Stimulated activated CD4-positive, alpha-beta T cell treated with anti-CD3 and anti-CD28 coated beads, Interleukin-4, amount 100 ng/mL, for 24 hours (primary cell): Measurements from ENCODE around the gene FCRL6.

Experiments used
- DNase-seq: peaks from one replicate; pipeline ENCODE4 v3.0.0-alpha.2; 2020

The FCRL6 gene, protein sequence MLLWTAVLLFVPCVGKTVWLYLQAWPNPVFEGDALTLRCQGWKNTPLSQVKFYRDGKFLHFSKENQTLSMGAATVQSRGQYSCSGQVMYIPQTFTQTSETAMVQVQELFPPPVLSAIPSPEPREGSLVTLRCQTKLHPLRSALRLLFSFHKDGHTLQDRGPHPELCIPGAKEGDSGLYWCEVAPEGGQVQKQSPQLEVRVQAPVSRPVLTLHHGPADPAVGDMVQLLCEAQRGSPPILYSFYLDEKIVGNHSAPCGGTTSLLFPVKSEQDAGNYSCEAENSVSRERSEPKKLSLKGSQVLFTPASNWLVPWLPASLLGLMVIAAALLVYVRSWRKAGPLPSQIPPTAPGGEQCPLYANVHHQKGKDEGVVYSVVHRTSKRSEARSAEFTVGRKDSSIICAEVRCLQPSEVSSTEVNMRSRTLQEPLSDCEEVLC

GRCh38 chr1:159802111-159802510 lies at the start of gene FCRL6:
FCRL6 (plus strand) TSS chr1:159802360; CDS start chr1:159802425, 65 bp downstream.
- DNase-seq, result no peak

GRCh38 chr1:159753386-159753785 lies 48.8 kb upstream of the FCRL6 start:
- no peak for DNase-seq

- DNase-seq, result no peak
Observed at GRCh38 chr1:159755451-159756007, 46.6 kb upstream of the FCRL6 start.

- no peak for DNase-seq
Observed at GRCh38 chr1:159756397-159756796, 45.8 kb upstream of the FCRL6 start.

GRCh38 chr1:159763686-159764085 lies 38.5 kb upstream of the FCRL6 start:
- DNase-seq, result no peak

GRCh38 chr1:159765806-159766205 lies 36.4 kb upstream of the FCRL6 start:
- no peak for DNase-seq

GRCh38 chr1:159771127-159771895 lies 30.8 kb upstream of the FCRL6 start:
- DNase-seq, result no peak

- no peak for DNase-seq
Observed at GRCh38 chr1:159774465-159774864, 27.7 kb upstream of the FCRL6 start.

DNA sequence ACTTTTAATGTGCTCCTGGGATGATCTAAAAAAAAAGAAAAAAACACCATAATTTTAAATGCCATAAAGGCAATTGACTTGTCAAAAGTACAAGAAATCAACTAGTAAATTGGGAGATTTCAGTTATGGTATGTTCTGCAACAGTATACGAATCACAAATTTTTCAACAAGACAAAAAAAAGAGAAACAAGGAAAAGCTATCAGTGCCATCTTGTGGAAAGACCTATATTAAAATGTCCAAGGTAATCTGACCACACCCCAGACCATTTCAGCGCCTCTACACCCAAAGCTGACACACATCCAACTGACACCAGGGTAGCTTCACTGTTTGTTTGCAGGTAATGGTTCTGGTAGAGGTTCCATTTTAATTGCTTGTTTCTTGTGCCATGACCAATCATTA lies 26.4 kb upstream of the FCRL6 start:
- no peak for DNase-seq

- no peak for DNase-seq
Observed at GRCh38 chr1:159778266-159778665, 23.9 kb upstream of the FCRL6 start.

DNA sequence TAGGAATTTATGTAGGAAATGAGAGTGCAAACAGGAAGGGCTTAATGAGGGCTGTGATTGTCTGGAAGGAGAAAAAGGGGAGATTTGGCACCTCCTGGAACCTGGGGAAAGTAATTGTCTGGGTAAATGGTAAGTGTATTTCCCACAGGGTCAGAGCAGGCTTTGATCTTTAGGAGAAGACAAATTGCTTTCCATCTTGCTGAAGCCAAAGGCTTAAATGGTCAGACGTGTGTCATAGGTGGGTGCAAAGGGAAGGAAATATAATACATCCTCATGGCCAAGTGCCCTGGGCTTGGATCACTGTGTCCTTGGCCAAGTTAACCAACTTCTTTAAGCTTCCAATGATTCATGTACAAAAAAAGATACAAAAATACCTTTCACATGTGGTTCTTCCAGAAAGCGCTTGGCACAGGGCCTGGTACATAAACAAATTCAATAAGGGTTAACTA lies 22.7 kb upstream of the FCRL6 start:
- no peak for DNase-seq

GRCh38 chr1:159780583-159781582 lies 21.3 kb upstream of the FCRL6 start, which contains the start of gene DUSP23:
DUSP23 (plus strand) TSS chr1:159780962; CDS start chr1:159781101, 139 bp downstream.
- peak; percentile 94 for DNase-seq

- no peak for DNase-seq
Observed at GRCh38 chr1:159781992-159782391, 20.2 kb upstream of the FCRL6 start.

- no peak for DNase-seq
Observed at GRCh38 chr1:159783724-159784123, 18.4 kb upstream of the FCRL6 start.

DNA sequence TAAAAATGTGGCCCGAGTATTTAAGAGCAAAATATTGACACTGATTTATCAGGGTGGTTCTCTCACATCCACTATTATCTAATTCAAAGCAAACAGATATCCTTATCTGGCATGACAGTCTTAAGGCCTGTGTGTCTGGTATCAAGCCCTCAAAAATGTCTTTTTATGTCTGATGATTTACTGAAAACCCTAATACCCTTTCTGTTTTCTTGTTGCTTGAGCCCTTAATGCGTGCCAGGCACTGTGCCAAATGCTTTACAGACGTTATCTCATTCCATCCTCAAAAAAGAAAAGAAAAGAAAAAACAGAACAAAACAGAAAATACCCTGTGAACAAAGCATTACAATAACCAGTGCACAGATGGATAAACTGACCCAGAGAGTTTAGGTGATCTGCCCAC lies 15.7 kb upstream of the FCRL6 start:
- DNase-seq, result no peak

- DNase-seq, result no peak
Observed at GRCh38 chr1:159786966-159787365, 15.2 kb upstream of the FCRL6 start.

DNA sequence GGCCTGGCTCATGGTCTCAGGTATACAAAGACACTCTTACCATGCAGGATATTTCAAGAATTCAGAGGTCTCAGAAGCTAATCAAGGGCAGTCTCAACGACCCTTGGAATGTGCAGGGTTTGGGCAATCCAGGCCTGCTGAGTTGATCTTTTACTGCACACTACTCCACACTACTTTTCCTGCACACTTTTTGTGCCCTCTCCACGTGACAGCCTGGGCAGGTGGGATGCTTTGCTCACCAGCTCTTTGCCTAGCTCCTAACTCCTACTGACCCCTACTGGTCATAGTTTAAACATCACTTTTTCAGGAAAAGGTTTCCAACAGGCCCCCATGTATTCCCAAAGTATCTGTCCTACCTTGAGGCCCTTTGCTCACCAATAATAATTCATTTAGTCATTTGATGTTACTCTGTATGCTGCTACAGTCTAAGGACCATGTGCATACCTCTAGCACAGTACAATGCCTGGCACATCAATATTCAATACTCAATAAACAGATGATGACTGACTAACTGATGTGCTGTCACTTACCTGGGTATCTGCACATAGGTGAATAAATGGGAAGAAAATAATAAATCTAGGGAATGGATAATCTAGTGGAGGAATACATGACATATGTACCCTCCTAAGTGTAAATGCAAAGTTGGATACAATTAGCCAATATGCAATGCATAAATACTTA lies 11.8 kb upstream of the FCRL6 start:
- DNase-seq, result no peak

- no peak for DNase-seq
Observed at GRCh38 chr1:159791031-159791430, 11.1 kb upstream of the FCRL6 start.

- DNase-seq, result no peak
Observed at GRCh38 chr1:159791461-159791860, 10.7 kb upstream of the FCRL6 start.

DNA sequence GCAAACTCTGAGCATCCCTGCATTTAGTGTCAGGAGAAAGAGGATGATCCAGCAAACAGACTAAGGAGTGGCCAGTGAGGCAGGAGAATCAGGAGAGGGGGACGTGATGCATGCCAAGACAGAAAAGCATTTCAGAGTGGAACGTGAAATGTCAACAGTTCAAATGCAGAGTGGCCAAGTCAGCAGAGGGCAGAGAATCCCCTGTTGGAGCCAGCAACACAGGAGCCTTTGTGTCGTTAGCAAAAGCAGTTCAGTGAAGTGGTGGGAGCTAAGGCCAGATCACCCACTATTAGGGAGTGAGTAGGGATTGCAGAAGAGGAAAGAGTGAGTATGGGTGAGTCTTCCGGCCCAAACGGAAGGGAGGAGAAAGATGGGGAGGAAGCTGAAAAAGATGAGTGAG lies 6.6 kb upstream of the FCRL6 start:
- DNase-seq, result no peak

DNA sequence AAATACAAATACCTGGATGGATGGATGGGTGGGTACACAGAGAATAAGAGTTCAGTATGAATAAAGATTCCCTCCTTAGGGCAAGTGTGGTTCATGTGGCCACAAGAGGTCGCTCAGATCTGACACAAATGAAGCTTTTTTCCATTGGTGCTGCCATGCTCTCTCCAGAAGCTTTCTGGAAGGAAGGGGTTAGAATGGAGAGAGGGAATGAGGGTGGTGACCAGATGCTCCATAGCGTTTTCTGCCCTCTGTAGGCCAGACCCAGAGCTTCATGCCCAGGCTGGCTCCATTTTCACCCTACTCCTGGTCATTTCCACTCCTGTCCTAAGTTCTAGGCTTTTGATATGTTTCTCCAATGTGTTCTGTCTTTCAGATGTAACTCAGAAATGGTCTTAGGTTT lies 3.3 kb upstream of the FCRL6 start:
- DNase-seq, result peak; percentile 55
